IMR-90 (cell line): ENCODE measurements around the gene ZSCAN25.
"Not testable (repeated sequence)": the region's sequence is repeated elsewhere in the genome, so short reads cannot be mapped to it uniquely, and the experiment has no call there.

Experiments
- CEBPB ChIP-seq: IDR thresholded peaks from 2 replicates; pipeline ENCODE4 v1.6.1; 2012; ENCODE audit warnings: low read depth, low read length, improper control_type of control experiment
- CTCF ChIP-seq: conservative IDR thresholded peaks from 2 replicates; pipeline ENCODE4 v1.5.1; 2012; ENCODE audit warnings: mild to moderate bottlenecking, low read depth, low read length, improper control_type of control experiment
- MAFK ChIP-seq: IDR thresholded peaks from 2 replicates; pipeline ENCODE4 v1.6.1; 2012; ENCODE audit warnings: low read depth, low read length, improper control_type of control experiment
- MXI1 ChIP-seq: IDR thresholded peaks from 2 replicates; pipeline ENCODE4 v1.6.1; 2012; ENCODE audit warnings: low read depth, mild to moderate bottlenecking, low read length, moderate library complexity, borderline replicate concordance
- POLR2A ChIP-seq: IDR thresholded peaks from 2 replicates; pipeline ENCODE4 v1.6.1; 2012; ENCODE audit warnings: mild to moderate bottlenecking, low read depth, low read length
- RCOR1 ChIP-seq: IDR thresholded peaks from 2 replicates; pipeline ENCODE4 v1.6.1; 2012; ENCODE audit warnings: mild to moderate bottlenecking, low read length, improper control_type of control experiment; ENCODE audit not compliant: insufficient replicate concordance
- USF2 ChIP-seq: fragments of 150-350 bp; IDR thresholded peaks from 2 replicates; pipeline ENCODE4 v1.6.1; 2017; ENCODE audit warnings: mild to moderate bottlenecking, antibody characterized with exemption, low read length, low read depth

GRCh38 chr7:99568770-99569169 lies 48.0 kb upstream of the ZSCAN25 start:
- not testable (repeated sequence) for TF ChIP-seq CTCF, USF2, POLR2A, RCOR1, CEBPB, MXI1, MAFK
